GM23248 (cell line): ENCODE measurements around the gene ATOH1.

Experiments
- EZH2 ChIP-seq: fragments of 200-600 bp; sonication (generic); IDR thresholded peaks from 2 replicates; pipeline ENCODE4 v1.6.1; 2018; ENCODE audit warnings: antibody characterized with exemption, mild to moderate bottlenecking; ENCODE audit not compliant: insufficient read depth, poor library complexity, severe bottlenecking
- EZH2phosphoT487 ChIP-seq: fragments of 200-600 bp; sonication (generic); IDR thresholded peaks from 2 replicates; pipeline ENCODE4 v1.6.1; 2018; ENCODE audit warnings: antibody characterized with exemption, moderate library complexity, mild to moderate bottlenecking, low read depth; ENCODE audit not compliant: insufficient read depth

- TF ChIP-seq EZH2 = no peak
- TF ChIP-seq EZH2phosphoT487 = no peak
Observed at GRCh38 chr4:93839704-93840103, 11.2 kb downstream of the ATOH1 start.
